GM23248 (cell line): Measurements from ENCODE around the gene FAM120A.

Experiments used
- EZH2 ChIP-seq: fragments of 200-600 bp; sonication (generic); IDR thresholded peaks from 2 replicates; pipeline ENCODE4 v1.6.1; 2018; ENCODE audit warnings: antibody characterized with exemption, mild to moderate bottlenecking; ENCODE audit not compliant: insufficient read depth, poor library complexity, severe bottlenecking
- EZH2phosphoT487 ChIP-seq: fragments of 200-600 bp; sonication (generic); IDR thresholded peaks from 2 replicates; pipeline ENCODE4 v1.6.1; 2018; ENCODE audit warnings: antibody characterized with exemption, moderate library complexity, mild to moderate bottlenecking, low read depth; ENCODE audit not compliant: insufficient read depth

DNA sequence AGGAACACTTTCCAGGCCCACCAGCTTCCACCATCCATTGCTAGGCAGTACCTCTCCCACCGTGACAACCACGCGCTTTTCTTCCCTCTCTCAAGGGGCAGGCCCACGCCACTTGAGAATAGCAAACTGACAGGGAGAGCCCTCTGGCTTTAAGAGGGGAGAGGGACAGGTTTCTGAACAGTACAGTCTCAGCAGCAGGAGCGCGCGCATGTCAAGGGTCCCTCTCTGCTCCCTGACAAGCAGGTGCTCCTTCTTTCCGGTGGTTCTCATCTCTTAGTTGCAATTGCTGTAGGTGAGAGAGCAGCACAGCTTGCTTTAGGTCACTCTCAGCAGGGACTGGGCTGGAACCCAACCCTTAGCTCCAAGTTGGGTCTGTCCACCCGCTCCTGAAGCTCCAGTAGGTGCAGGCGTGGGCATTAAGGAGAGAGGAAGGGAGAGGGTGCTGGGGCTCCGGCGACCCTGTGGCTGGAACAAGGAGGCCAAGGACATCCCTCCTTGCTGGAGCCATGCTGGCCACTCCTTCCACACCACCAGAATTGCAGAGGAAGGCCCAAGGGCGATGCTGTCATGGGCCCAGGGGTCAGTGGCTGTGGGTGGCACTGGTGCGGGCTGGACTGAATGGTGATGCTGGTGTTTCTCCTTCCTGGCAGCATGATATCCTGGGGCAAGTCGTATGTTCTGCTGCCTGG, 115.9 kb downstream of the FAM120A start:
- TF ChIP-seq EZH2phosphoT487 (no peak), EZH2 (no peak)
